Endothelial cell of umbilical vein (primary cell): Measurements from ENCODE around the gene CDK15.

Experiments
- CTCF ChIP-seq, 2 donors: IDR thresholded peaks; 1 replicate in 1 of 2; 2 replicates in 1 of 2; pipeline ENCODE4 v1.5.1; 2011; ENCODE audit warnings: low read length in 2 of 2, mild to moderate bottlenecking in 2 of 2, moderate library complexity in 2 of 2, control low read depth in 1 of 2, inconsistent platforms in 1 of 2, low read depth in 1 of 2; ENCODE audit not compliant: insufficient read depth in 1 of 2; ENCODE audit errors: extremely low read depth in 1 of 2
- POLR2A ChIP-seq: IDR thresholded peaks from 2 replicates; pipeline ENCODE4 v1.6.1; 2012; ENCODE audit warnings: low read depth, mild to moderate bottlenecking, control low read depth, low read length
- POLR2AphosphoS5 ChIP-seq: IDR thresholded peaks from 2 replicates; pipeline ENCODE4 v1.6.1; 2012; ENCODE audit warnings: low read depth, mild to moderate bottlenecking, control low read depth, low read length, moderate library complexity; ENCODE audit not compliant: insufficient read depth

- TF ChIP-seq POLR2AphosphoS5 (no peak), CTCF (IDR thresholded peaks at IDR 0.05; ENCODE audit: extremely low read depth in 1 of 2, insufficient read depth in 1 of 2, low read depth in 1 of 2, low read length in 2 of 2) (no peak), POLR2A (no peak)
These were observed 1.7 kb downstream of the CDK15 start for GRCh38 chr2:201808027-201808426.
